Skin of body (tissue), 2 donors: ENCODE data around the gene OLFM3. TPM values are rescaled to one million over a fixed set of nuclear protein-coding genes. Genes with fewer than 3 reads are reported as not detected.

ENCODE experiments used
- DNase-seq: peaks from one replicate; lab custom pipeline; 2025; lab: John Stamatoyannopoulos, UW
- total RNA-seq: library from RNA; depleted of rRNA; stranded (reverse); fragments of >200 nt; gene quantifications from one replicate; pipeline ENCODE4 v1.2.3, GENCODE V29; 2014

Gene OLFM3
- 0.10 TPM for total RNA-seq

DNA sequence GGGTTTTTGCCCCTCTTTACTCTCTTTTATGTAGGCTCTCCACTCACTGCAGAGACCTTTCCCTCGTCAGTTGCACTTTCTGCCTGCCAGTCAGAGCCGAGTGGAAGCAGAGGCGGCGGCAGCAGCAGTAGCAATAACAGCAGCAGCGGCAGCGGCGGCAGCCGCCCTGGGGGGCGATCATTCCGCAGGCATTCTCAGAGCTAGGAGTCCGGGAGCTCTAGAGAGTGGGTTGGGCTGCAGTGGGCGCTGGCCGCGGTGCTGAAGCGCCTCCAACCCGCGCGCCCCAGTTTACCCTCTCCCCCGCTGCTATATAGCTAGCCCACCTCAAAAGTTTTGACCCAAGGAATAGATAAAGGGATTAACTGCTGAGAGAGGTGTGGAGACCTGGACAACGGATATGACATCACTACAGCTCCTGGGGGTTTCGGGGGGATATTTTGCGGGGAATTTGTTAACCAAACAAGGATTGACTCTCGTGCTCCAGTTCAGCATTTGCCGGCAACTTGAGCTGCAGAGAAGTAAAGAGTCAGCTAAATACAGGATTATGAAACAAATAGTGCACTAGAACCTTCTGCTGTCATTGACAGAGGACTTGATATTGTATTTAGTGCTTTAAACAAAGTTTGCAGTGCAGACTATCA lies at the start of gene OLFM3:
Gene OLFM3, minus strand, starts transcription at position 102 of the 641 bp plus-strand sequence.
- no peak for DNase-seq

DNA sequence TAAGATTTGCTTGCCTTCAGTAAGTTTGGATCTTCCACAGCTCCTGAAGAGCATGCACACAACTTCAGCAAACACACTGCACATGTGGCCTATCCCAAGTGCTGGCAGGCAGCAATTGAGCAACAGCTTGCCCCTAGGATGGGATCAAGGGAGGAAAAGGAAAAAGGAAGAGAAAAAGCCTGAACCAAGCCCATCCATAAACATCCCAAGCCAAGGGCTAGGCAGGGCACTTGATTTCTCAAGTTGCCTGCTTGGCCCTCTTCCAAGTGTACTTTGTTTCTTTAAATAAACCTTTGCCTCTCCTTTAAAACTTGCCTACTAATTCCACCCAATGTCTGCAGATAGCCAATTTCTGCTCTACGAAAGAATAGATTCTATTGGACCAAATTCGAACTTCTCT lies 49.0 kb upstream of the OLFM3 start:
- DNase-seq, result no peak

DNA sequence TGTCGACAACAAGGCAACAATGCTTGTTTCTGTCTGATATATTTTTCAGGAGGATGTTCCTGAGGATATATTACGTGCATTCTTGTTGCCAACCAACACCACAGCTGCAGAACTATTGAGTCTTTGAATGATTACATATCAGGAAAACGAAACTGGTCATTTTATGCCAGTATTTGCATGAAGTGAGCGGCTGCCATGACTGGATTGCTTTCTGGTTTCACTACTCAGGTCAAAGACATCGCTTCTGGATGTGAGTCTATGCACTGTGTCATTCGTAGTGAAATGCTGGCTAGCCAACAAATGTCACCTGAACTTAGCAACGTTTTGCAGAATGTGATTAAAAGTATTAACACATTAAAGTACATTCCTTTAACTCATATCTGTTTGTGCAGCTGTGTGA lies 35.8 kb upstream of the OLFM3 start:
- DNase-seq, result no peak

DNA sequence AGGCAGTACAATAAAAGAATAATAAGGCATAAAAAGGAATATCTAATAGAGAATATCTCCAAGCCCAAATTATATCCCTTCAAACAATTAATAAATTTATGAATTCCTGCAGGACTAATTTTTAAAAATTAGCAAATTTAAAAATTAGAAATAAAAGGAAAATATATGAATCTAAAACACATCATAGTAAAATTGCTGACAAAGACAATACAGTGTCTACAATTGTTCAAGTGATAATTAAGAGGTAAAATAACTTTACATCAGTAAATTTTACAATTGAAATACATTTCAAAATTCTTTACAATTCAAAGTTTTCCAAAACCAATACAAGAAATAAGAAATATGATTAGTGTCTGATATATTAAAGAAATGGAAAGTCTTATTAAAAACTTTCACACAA lies 22.8 kb upstream of the OLFM3 start:
- DNase-seq, result no peak

DNA sequence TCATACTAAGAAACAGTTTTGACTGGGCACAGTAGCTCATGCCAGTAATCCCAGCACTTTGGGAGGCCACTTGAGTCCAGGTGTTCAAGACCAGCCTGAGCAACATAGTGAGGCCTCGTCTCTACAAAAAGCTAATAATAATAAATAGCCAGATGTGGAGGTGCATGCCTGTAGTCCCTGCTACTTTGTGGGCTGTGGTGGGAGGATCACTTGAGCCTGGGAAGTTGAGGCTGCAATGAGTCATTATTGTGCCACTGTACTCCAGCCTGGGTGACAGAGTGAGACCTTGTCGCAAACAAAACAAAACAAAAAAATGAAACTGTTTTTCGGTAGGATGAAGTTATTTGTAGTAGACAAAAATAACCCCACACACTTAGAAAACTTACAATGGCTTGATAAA lies 19.0 kb upstream of the OLFM3 start:
- DNase-seq, result no peak

DNA sequence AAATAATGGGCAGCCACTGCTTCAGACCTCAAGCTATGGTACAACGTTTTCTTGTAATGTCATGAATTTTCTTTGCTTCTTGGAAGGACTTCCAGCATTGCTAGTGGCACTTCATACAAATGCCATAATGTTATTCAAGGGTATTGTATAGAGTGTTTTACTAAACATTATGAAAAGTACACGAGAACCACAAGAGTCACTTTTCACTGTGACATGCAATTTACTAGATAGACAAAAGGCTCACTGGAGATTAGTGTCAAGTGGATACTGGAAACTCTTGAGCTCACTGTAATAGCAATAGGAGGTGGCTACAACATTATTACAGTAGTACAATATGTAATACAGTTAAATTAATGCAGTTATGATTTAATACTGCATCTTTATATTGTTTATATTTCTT lies 5.3 kb upstream of the OLFM3 start:
- no peak for DNase-seq

DNA sequence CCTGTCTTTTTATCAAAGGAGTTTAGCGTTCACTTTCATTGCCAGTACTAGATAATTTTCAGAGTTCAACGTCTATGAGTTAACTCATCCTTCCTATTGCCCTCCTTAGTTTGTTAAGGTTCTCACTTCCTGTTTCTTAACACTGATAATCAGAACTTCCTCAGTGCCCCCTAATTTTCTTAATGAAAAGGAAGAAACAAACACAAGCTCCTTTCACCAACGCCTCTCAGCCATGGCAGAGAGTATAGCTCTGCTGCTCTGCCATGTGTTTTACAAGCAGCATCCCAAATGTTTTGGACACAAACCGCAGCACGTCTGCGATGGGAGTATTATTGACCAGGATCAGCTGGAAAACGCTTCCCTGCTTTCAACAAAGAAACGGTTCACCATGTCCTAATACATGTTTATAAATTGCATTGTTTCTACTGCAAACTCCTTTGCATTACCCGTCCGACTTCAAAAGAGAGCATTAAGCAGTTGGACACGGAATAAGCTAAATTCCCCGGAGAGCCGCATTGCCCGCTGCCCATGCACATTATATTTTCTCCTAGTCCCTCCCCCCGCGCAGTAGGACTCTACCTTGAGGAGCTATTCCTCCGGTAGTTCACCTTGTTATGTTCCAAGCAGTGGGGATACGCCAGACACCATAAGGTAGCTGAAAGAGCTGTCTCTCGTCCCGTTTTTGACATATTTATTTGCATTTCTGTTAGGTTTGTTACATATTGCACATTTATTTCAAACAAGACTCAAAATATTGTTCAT lies 561 bp downstream of the OLFM3 start:
- no peak for DNase-seq

DNA sequence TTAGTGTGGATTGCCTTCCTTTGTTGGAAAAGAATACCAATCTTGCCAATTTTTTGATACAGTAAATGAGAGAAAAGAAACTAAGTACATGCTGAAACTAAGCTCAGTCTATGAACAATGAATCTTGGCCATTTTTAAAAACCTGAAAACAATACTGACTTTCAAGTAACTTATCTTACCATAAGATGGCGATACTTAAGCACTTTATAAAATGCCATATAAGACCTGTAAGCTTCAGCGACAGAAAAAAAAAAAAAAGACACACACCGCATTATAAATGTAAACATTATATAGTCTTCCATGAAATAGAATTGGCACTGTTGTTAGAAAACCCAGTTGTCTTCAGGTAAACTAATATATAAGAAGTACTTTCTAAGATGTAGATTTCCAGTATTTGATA lies 3.0 kb downstream of the OLFM3 start:
- no peak for DNase-seq

DNA sequence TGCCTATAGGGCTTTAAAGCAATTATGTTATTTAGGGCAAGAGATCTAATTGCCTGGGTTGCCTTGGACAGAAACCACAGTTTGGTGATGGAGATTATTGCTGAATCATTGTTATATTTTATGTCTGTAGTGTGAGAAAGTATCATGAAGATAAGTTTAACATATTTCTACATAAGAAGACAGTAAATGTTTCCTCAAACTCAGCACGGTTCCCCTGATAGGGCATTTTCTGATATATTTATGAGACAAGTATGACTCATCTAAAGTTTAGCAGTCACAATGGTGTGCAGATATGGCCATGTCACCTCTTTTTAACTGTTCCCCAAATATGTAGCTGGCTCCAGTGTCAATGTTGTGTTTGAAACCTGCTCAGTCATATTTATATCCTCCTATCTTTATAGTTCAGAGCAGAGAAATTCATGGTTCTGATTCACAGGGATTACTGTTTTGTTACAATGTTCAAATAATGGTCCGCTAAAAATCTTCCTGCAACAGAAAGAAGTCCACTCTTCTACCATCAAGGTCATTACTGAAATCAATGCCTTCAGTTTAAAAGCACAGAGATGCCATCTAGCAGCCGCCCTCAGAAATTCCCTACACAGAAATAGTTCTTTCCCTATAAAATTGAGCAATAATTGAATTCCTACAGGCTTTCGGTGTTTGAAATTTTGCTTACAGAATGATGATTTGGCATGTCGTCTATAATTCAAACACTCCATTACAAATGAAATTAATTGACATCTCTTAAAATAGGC lies 3.7 kb downstream of the OLFM3 start:
- no peak for DNase-seq

DNA sequence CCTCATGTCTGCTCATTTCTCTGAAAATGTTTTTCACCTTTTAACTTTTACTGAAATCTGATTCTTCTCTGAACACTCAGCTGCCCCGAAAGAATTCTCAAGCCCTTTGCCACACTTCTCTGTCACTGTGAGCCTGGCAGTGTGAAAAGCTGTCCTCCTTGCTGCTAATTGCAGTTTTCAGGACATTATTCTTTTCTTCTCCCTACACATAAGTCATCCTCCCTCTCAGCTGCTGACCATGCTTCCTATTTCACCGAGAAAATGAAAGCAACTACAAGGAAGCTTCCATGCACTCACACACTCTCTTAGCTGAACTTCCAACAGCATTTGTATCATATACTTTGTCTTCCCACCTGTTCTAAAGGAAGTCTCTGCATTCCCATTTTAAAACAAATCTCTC lies 15.8 kb downstream of the OLFM3 start:
- DNase-seq, result no peak

DNA sequence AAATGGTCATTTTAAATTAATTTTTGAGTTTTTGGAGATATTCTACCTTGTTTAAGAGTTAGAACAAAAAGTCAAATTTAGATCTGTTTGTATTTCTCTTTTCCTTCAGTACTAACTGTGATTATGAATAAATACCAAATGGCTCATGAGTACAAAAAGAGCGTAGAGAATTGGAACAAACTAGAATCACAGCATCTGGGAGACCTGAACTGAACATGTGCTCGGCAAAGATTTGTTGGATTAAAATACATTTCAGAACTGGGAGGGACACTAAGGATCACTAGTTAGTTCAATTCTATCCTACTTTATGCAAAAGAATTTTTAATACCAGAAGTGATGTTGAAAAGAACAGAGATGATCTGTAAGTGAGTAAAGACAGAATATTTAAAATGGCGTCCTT lies 19.5 kb downstream of the OLFM3 start:
- DNase-seq, result no peak

DNA sequence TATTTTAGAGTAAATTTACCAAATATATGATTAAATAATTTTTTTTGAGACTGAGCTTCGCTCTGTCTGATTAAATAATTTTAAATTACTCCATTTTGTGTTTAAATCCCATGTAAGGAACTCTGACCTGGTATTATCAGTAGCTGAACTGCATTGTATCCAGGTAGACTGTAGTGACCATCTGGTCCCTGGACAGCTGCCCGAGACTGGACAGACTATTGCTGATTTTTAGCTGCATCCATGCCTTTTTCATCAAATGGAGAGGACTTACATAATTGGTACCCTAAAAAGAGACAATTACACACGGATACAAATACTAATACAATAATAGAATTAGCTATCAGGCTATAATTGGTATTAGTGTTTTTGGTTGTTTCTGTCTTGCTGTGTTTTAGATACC lies 20.6 kb downstream of the OLFM3 start:
- DNase-seq, result no peak

DNA sequence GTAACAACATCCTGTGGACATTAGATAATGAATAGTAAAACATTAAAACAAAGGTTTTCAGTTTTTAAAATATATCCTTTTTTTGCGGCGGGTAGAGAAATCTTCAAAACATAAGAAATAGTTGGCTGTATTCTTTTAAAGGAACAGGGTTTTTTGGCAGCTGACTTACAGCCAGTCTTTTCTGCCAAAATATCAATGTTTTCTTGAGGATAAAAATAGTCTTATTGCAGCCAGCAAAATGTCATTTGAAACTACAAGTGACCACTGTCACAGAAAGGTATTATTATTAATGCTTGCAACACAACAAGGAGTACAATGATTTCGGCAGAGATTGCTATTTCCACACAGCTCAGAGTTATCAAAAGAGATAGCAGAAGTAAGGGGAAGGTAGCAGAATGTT lies 21.4 kb downstream of the OLFM3 start:
- no peak for DNase-seq

DNA sequence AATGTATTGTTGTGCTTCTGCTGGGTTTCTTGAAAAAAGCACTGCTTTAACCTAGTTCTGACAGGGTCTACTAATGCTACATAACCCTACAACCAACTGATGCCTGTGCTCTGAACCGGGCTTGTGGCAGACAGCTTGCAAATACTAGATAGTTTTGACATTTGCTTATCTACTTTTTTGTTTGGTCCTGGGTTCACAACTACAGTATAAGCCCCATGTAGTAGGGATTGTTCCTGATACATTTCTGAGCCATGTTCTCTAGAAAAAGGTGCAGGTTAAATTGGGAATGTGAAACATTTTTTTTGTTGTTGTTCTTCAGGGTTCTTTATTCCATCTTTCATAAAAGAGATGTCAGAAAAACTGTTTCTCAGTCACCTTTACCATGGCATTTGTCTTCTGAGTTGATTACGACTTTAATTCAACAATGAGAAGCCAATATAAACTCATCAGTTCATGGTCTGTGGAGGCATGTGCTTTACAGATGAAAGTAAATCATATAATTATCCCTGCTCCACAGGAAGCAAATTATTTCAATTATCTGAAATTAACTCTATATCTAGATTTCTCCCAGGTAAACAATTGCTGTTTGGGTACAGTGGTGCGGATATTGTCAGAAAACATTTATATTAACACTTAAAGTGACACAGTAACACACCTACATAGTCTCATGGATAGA lies 22.0 kb downstream of the OLFM3 start:
- DNase-seq, result no peak

DNA sequence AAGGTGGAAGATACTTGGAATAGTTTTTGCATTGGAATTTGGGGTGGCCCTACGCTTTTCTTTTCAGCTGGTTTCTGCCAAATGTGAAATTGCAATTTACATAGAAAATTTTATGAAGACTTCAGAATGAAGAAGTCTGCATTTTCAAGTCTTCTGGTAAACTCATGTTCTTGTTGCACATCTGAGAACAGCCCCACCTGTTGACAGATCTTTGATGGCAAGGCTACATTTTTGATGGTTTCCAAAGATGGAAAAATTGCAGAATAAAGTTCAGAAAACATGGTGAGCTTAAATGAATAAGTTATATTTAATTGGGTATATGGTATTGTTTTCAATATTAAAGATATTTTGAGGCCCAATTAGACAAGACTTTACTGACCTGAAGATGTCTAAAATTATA lies 25.4 kb downstream of the OLFM3 start:
- DNase-seq, result no peak

DNA sequence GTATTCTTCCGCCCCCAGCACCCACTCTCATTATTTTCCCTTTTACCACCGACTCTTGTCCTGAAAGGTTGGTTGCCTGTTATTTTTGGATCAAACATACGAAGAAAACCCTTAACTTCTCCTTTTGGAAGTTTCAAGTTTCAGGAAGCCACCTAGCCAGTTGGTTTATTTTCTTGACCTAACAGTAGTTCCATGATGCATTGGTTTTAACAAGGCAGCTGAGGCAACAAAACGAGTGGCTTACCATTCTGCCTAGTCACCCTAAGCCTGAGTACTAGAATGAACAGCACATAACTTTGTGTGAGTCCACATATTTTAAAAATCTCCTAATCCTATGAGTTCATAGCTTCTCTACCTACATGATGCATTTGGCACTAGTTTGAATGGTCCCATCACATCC lies 28.9 kb downstream of the OLFM3 start:
- DNase-seq, result no peak

DNA sequence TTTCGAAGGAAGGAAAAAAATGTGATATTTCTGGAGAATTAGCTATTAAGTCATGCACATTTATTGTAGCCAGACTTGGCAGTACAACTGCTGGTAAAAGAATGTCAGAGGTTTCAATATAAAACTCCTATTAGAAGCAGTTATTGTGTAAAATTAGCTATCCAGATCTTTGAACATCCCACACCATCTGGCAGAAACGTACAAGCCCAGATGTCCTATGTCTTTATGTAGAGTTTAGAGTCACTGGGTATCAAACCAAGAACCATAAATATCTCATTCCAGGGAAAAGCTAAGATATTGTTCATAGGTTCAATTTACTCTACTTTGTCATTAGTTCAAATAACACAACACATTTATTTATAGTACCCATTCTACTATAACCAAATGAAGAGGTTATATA lies 31.4 kb downstream of the OLFM3 start:
- DNase-seq, result no peak

DNA sequence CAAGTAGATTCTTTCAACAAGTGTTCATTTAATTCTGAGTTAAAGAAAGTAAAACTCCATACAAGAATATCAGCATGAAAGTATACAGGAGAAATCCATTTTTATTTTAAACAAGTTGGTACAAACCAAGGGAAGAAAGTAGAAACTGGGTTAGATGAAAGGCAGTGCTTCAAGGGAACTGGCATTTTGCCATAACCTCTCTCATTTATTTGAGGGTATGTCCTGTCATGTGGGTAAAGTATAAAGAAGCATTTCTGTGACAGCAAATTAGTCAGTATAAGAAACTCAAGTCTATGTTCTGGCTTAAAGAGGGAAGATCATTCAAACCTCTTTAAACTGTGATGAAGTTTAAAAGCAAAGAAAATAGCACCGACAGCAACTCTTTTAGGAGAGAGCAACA lies 32.0 kb downstream of the OLFM3 start:
- DNase-seq, result no peak

DNA sequence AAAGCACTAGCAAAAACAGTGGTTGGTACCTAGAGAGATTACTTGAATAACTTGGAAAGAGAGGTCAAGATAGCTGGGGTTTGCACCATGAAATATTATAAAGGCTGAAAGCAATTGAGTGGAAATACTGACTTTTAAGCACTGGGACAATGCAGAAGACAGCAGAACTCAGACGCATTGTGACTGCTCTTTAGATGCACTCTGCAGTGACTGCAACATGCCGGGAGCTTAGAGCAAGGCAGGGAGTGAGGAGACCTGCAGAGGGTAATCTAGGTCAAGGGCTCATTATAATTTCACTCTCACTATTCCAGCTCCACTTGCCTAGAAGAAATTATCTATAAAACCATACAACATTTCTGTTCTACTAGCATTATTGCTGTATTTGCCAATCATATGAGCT lies 36.6 kb downstream of the OLFM3 start:
- no peak for DNase-seq

DNA sequence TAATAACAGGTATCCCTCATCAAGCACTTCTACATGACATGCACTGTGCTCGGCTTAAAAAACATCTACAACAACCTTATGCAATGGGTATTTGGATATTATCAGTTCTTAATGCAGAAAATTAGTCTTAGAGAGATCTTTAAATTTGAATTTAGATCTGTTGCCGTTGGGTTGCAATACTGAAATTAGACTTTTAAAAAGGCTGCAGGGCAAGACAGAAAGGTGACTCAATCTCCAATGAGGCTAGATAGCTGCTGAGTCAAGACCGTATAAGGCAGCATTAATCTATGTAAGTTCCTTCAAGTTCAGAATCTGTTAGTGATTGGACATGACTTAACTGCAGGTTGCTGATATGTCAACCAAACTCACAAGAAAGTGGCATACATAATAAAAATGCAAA lies 37.3 kb downstream of the OLFM3 start:
- DNase-seq, result no peak

DNA sequence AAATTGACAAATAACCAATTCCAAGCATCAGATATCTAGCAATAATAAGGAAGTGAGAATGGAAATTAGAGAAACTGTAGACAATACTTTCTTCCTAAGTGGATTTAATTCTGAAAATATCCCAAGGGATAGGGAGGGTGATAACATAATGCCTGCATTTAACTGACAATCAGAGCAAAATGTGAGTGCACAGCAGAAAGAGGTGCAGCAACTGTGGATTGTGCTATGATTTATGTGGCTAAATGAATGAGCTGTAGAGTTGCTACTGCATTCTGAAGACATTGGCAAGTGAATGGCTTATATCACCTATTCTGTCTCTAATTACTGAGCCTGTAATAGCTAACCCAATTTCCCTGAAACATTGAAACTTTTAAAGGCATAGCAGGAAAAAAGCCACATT lies 39.0 kb downstream of the OLFM3 start:
- DNase-seq, result no peak

DNA sequence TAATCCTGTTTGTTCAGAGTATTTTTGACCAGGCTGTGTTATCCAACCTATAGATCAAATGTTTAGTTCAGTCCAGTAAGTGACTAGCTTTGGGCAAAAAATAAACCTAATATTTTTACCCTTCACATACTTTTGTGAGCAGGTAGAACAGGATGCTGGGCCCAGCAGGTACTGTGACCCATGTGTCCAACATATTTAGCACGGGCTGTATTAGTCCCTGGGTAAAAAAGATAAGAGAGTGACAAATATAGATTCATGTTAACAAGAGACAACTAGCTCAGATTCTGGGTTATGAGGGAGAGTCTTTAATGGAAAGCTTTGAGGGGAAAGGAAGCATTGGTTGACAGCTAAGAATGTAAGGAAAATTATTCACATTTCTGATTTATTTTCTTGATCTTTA lies 43.1 kb downstream of the OLFM3 start:
- no peak for DNase-seq
